PC-3 (cell line): ENCODE results near the gene KCNAB3.

Experiments used
- EZH2 ChIP-seq: fragments of 300-600 bp; sonication (generic); IDR thresholded peaks from one replicate; pipeline ENCODE4 v1.6.1; 2017; ENCODE audit warnings: antibody characterized with exemption, mild to moderate bottlenecking, low read length; ENCODE audit not compliant: unreplicated experiment
- EZH2phosphoT487 ChIP-seq: fragments of 300-600 bp; sonication (generic); IDR thresholded peaks from 2 replicates; pipeline ENCODE4 v1.6.1; 2018; ENCODE audit warnings: mild to moderate bottlenecking, antibody characterized with exemption, low read length, borderline replicate concordance
- TF ChIP-seq, protein P1 (sequence below): fragments of 300-600 bp; sonication (generic); conservative IDR thresholded peaks from 2 replicates; pipeline ENCODE4 v1.5.1; 2017; ENCODE audit warnings: antibody characterized with exemption, low read depth, mild to moderate bottlenecking, low read length

DNA sequence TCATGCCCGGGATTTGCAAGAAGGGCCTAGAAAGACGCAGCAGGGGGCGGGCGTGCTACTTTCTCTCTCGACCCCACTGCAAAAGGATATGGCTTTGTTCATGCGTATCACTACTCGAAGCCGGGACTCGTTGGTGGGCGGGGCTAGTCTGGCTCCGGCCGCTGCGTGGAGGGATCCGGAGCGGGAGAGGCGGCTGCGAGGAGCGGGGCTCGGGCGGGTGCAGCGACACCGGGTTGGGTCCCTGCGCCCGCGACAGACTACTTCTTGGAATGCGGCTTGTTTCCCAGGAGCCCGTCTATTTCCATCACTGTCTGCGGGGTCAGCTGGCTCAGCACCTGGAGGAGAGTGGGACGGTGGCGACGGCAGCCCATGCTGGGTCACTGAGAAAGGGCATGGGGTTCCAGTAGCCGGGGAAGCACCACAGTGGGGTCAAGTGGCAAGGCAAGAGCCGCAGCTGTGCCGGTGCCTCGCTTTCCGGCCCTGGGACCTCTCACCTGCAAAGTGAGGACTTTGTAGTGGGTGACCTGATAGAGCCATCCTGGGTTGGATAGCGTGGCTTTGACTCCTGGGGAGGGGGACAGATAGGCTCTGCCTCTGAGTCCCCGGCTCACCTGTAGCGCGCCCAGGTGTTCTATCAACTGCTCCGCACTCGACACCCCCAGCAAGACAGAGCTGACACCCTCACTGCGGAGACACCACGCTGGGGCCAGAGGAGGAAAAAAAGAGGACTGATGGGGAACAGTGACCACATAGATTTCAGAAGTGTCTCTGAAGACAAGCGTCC lies 6.6 kb downstream of the KCNAB3 start:
- TF ChIP-seq, protein P1, sequence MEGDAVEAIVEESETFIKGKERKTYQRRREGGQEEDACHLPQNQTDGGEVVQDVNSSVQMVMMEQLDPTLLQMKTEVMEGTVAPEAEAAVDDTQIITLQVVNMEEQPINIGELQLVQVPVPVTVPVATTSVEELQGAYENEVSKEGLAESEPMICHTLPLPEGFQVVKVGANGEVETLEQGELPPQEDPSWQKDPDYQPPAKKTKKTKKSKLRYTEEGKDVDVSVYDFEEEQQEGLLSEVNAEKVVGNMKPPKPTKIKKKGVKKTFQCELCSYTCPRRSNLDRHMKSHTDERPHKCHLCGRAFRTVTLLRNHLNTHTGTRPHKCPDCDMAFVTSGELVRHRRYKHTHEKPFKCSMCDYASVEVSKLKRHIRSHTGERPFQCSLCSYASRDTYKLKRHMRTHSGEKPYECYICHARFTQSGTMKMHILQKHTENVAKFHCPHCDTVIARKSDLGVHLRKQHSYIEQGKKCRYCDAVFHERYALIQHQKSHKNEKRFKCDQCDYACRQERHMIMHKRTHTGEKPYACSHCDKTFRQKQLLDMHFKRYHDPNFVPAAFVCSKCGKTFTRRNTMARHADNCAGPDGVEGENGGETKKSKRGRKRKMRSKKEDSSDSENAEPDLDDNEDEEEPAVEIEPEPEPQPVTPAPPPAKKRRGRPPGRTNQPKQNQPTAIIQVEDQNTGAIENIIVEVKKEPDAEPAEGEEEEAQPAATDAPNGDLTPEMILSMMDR = no peak
- no peak for TF ChIP-seq EZH2phosphoT487
- no peak for TF ChIP-seq EZH2
